GM06990 (cell line): ENCODE results near the gene TIMP3.

Experiments
- DNase-seq: peaks from one replicate; pipeline ENCODE4 v3.0.0-alpha.2; 2011; ENCODE audit not compliant: insufficient read length; ENCODE audit errors: extremely low read depth
- H3K27me3 ChIP-seq: replicated peaks from 2 replicates; pipeline ENCODE4 v1.6.0; 2011; ENCODE audit warnings: low read length; ENCODE audit not compliant: control insufficient read depth, insufficient read depth
- H3K36me3 ChIP-seq: 2 replicates; pipeline ENCODE4 v1.5.1; 2011; ENCODE audit warnings: low read length; ENCODE audit not compliant: control insufficient read depth, insufficient read depth
- H3K4me3 ChIP-seq: replicated peaks from 2 replicates; pipeline ENCODE4 v1.5.1; 2011; ENCODE audit warnings: low read depth, mild to moderate bottlenecking, control low read depth, low read length
- TF ChIP-seq, protein P1 (sequence below): IDR thresholded peaks from 2 replicates; pipeline ENCODE4 v1.5.1; 2011; ENCODE audit warnings: low read length, control low read depth, mild to moderate bottlenecking, inconsistent platforms; ENCODE audit not compliant: insufficient read depth, poor library complexity, severe bottlenecking

Gene TIMP3

DNA sequence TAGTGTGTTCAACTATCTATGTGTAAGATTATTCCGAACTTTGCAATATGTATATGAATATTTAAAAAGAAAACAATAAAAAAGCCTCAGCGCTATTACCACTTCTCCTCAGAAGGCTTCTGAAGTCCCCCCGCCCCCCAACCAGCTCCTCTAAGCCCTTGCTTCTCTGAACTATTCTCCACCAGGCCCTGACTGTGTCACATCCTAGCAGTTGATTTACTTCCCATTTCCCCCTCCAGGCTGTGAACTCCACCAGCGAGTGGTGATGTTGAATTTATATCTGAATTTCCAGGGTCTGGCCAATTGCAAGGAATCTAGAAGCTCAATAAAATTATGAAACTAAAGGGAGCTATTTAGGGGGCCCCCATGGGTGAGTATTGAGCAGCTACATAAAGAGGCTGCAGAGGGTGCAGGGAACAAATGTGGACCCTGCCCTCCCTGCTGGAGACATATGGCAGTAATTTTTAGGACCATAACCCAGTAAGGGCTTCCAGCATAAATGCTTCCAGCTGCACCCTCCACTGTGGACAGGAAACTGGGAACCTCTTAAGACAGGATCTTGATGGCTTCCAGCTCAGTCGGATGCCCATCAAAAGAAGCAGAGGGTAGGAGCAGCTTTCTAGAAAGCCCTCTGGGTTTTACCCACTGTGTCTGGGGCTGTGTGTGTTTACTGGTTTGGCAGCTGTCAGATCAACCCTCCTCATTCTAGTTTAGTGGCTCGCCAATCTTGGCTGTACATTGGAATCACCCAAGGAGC, 81.4 kb downstream of the TIMP3 start:
- no peak for DNase-seq
- TF ChIP-seq, protein P1, sequence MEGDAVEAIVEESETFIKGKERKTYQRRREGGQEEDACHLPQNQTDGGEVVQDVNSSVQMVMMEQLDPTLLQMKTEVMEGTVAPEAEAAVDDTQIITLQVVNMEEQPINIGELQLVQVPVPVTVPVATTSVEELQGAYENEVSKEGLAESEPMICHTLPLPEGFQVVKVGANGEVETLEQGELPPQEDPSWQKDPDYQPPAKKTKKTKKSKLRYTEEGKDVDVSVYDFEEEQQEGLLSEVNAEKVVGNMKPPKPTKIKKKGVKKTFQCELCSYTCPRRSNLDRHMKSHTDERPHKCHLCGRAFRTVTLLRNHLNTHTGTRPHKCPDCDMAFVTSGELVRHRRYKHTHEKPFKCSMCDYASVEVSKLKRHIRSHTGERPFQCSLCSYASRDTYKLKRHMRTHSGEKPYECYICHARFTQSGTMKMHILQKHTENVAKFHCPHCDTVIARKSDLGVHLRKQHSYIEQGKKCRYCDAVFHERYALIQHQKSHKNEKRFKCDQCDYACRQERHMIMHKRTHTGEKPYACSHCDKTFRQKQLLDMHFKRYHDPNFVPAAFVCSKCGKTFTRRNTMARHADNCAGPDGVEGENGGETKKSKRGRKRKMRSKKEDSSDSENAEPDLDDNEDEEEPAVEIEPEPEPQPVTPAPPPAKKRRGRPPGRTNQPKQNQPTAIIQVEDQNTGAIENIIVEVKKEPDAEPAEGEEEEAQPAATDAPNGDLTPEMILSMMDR, result no peak
- H3K27me3 ChIP-seq, result no peaks in the 10 kb centered on the region; the same call in 1 of the 2 replicates
- no peaks in the 10 kb centered on the region for H3K36me3 ChIP-seq
- no peak overlapping the region for H3K4me3 ChIP-seq

GRCh38 chr22:32887324-32887980, 85.9 kb downstream of the TIMP3 start:
- Histone ChIP-seq H3K4me3 (no peak overlapping the region), H3K27me3 (no peaks in the 10 kb centered on the region; the same call in 1 of the 2 replicates), H3K36me3 (no peaks in the 10 kb centered on the region)
- TF ChIP-seq, protein P1, result no peak
- DNase-seq, result no peak

GRCh38 chr22:32888976-32889375, 87.5 kb downstream of the TIMP3 start:
- Histone ChIP-seq H3K27me3 (no peaks in the 10 kb centered on the region; the same call in 1 of the 2 replicates), H3K4me3 (no peak overlapping the region), H3K36me3 (no peaks in the 10 kb centered on the region)
- DNase-seq, result no peak
- TF ChIP-seq, protein P1, result no peak

GRCh38 chr22:32896891-32897290, 95.4 kb downstream of the TIMP3 start:
- no peak overlapping the region for H3K4me3 ChIP-seq
- H3K36me3 ChIP-seq, result no peaks in the 10 kb centered on the region
- no peak for DNase-seq
- no peaks in the 10 kb centered on the region; the same call in none of the 2 replicates for H3K27me3 ChIP-seq
- TF ChIP-seq, protein P1, result no peak

DNA sequence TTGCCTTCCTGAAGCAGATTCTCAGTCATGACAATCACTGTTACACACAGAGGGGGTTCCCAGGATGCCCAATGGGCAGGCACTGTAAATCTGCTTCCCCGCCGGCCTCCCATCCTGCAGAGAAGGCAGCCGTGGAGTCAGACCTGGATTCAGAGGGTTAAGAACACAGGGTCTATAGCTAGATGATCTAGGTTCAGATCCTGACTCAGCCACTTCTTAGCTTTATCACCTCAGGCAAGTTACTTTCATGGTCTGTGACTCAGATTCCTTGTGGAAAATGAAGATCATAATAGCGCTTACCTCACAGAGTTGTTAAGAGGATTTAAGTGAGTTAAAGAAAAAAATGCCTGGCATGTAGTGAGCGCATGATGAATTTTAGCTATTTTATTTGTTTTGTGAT, 95.9 kb downstream of the TIMP3 start:
- H3K27me3 ChIP-seq, result no peaks in the 10 kb centered on the region; the same call in none of the 2 replicates
- no peak overlapping the region for H3K4me3 ChIP-seq
- H3K36me3 ChIP-seq, result no peaks in the 10 kb centered on the region
- DNase-seq, result no peak
- TF ChIP-seq, protein P1, result no peak
